HL-60/S4 treated with phorbol 12-myristate 13-acetate at 8.2 ng/mL for 4 days and 3 days (cell line): Measurements from ENCODE around the gene OR2A5.
"Not testable (repeated sequence)": the region's sequence is repeated elsewhere in the genome, so short reads cannot be mapped to it uniquely, and the experiment has no call there.

Experiments
- in situ Hi-C: fragments of 300-500 bp; cut with MboI; formaldehyde crosslinking; loops from 2 replicates; pipeline ENCODE4 v1.15.0; 2022; ENCODE audit warnings: low sequenced_read_pairs

Gene OR2A5

DNA sequence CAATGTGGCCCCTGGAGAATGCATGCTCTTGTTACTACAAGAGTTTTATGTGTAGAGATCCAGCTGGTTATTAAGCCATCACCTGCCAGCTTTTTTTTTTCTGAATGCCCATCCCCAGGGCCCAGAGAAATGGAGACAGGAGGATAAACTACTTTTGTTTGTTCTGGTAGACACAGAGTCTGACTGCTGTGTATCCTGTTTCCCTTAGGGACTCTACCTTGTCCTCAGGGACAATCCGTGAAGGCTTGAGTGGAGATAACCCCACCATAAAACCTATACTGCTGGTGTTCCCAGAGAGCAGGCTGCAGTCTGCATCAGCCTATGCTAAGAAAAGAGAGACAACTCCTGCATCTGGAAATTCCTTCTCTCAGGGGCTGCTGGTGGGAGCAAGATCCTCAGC lies at the start of gene OR2A5:
Gene OR2A5 (plus strand): TSS at position 301 of the 400 bp plus-strand sequence. CDS start 1,454 bp downstream, outside the sequence.
- in situ Hi-C loops: no loop called here

DNA sequence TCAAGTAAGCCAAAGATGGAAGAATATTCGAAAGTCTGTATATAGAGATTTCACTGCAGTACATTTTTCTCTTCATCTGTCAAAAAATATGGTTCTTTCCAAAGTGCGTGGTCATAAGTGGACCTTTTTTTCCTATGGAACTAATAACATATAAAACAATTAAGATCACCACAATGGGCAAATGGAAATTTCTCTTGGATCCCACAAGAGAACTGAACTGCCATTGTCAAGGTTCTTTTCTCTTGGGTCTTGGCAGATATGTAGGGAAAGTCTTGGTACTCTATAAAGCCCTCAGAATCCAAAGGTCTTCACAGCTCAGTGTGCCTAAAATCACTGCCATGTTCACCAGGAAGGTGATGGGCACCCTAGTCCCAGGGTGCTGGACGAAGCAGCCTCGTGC lies 48.7 kb upstream of the OR2A5 start, which contains the start of gene OR6B1:
Gene OR6B1 (plus strand): TSS at position 301 of the 400 bp plus-strand sequence. CDS start 3,677 bp downstream, outside the sequence.
- in situ Hi-C loops: no loop called here

DNA sequence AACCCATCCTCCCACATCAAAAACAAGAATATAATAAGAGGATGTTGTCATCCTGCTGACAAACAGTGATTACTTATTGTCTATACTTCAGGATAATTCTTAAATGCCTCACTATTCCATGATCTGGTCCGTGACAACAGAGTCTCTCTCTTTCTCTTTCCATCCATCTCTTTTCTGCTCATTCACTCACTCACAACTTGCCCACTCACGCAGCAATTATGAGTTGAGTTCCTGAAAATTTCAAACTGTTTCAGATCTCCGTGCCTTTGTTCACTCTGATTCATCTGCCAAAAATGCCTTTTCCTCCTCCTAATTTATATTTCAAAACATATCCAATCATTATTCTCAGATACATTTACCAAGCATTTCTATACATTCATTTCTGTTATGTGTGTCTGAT lies 47.2 kb upstream of the OR2A5 start:
- in situ Hi-C loops: no loop called here

DNA sequence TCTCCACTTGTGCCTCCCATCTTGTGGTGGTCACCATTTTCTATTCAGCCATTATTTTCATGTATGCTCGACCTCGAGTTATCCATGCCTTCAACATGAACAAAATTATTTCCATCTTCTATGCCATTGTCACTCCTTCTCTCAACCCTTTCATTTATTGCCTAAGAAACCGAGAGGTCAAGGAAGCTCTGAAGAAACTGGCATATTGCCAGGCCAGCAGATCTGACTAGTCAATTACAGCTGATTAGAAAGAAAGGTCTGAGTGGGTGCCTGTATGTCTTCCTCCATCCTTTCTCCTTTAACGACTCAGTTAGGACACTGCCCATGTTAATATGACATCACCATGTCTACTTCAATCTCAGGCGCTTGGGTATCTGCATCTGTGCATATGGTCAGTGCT lies 44.0 kb upstream of the OR2A5 start:
- in situ Hi-C loops: no loop called here

- in situ Hi-C loops: no loop called here
Measured at GRCh38 chr7:144006029-144006691, 42.6 kb upstream of the OR2A5 start.

DNA sequence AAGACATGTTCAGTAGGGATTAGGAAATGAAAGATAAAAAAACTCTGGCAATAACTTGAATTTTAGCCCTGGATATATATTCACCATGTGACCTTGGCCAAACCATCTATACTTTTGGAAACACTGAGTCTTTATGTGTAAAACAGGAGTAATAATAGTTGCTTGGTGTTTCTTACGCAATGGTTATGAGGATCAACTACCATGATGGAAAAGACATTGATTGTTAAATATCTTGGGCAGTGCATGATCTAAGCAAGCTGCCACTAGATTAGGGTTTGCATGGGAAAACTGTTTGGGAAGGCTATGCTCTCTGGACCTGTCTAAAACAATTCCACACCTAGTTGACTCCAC lies 42.1 kb upstream of the OR2A5 start:
- in situ Hi-C loops: no loop called here

GRCh38 chr7:144009361-144009760 lies 39.4 kb upstream of the OR2A5 start:
- in situ Hi-C loops: no loop called here

DNA sequence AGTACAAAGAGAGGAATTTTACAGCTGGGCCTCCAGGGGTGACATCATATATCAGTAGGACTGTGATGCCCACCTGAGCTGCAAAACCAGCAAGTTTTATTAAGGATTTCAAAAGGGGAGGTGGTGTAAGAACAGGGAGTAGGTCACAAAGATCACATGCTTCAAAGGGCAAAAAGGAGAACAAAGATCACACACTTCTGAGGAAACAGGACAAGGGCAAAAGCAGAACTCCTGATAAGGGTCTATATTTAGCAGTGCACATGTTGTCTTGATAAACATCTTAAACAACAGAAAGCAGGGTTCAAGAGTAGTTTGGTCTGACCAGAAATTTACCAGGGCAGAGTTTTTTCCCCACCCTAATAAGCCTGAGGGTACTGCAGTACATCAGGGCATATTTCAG lies 38.7 kb upstream of the OR2A5 start:
- in situ Hi-C loops: not testable (repeated sequence)

GRCh38 chr7:144010821-144011220 lies 37.9 kb upstream of the OR2A5 start:
- in situ Hi-C loops: not testable (repeated sequence)

DNA sequence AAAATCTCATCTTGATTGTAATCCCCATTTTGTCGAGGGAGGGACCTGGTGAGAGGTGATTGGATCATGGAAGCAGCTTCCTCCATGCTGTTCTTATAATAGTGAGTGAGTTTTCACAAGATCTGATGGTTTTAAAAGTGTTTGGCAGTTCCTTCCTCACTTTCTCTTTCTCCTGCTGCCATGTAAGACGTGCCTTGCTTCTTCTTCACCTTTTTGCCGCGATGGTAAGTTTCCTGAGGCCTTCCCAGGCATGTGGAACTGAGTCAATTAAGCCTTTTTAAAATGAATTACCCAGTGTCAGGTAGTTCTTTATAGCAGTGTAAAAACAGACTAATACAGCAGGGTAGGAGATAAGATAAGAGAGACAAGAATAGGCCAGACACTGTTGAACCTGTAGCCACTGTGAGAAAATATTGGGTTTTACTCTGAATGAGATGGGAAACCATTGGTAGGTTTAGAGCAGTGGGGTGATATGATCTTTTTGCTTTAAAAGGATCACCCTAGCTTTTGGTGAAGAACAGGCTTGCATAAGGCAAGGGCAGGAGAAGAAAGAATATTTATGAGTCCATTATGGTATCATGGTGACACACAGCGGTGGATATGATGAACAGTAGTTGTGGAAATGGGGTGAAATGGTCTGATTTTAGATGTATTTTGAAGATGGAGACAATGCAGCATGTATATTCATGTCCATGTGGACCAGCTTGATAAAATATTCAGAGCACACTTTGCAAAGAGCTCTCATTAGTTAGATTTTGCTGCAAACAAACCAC lies 37.1 kb upstream of the OR2A5 start:
- in situ Hi-C loops: no loop called here

DNA sequence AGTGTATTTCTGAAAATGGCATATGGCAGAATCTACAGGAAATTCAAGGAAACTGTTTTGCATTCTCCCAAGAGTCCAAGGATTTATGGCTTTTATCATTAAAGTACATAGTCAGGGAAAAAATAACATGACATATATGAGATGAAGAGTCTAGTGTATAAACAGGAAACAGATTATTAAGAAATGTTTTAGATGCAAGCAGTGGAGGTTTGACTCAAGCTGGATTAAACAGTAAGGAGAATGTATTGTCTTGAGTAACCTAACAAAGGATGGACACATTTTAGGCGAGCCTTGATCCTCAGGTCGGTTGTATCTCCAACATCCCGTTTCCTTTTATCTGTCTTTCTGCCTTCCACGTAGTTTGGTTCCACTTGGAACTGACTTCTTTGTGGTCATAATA lies 30.7 kb upstream of the OR2A5 start:
- in situ Hi-C loops: no loop called here

DNA sequence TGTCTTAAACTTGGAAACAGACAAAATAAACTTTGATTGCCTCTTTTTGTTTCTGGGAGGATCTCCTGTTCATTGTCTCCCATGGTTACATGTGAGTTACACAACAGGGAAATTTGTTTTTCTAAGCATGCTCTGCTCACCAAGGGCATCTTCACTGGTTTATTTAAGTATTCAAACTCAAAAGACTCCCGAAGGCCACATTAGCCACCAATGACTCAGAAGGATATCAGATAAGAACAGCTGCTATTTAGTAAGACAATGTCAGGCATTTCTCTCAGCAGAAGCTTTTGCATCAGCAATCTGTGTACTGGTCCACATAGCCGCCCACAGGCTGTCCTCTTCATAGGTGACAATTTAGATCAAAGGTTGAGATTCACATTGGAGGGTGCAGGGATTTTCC lies 29.3 kb upstream of the OR2A5 start:
- in situ Hi-C loops: no loop called here

- in situ Hi-C loops: no loop called here
Measured at GRCh38 chr7:144020340-144020739, 28.4 kb upstream of the OR2A5 start.

GRCh38 chr7:144022169-144022568 lies 26.6 kb upstream of the OR2A5 start:
- in situ Hi-C loops: no loop called here

GRCh38 chr7:144023171-144023827 lies 25.4 kb upstream of the OR2A5 start:
- in situ Hi-C loops: no loop called here

GRCh38 chr7:144024213-144024612 lies 24.5 kb upstream of the OR2A5 start:
- in situ Hi-C loops: no loop called here

DNA sequence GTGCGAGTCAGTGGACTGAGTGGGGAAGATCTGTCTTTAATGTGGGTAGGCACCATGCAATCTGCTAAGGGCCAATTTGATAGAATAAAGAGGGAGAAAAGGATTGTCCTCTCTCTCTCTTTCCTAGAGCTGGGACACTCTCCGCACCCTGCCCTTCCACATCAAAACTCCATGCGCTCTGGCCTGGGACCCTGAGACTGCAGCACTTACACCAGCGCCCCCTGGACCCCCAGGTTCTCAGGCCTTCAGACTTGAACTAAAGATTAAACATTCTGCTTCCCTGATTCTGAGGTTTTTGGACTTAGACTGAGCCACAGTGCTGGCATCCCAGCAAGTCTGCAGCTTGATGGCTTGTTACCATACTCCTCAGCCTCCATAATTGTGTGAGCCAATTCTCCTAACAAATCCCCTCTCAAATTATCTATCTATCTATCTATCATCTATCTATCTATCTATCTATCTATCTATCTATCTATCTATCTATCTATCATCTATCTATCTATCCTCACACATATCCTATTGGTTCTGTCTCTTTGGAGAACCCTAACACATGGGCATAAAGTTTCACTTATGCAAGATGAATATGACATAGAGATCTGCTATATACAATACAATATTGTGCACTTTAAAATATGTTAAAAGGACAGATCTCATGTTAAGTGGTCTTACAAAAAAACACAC lies 22.4 kb upstream of the OR2A5 start:
- in situ Hi-C loops: no loop called here

- in situ Hi-C loops: no loop called here
Measured at GRCh38 chr7:144027070-144027469, 21.7 kb upstream of the OR2A5 start.

GRCh38 chr7:144027974-144028373 lies 20.8 kb upstream of the OR2A5 start:
- in situ Hi-C loops: no loop called here

- in situ Hi-C loops: no loop called here
Measured at GRCh38 chr7:144028547-144028946, 20.2 kb upstream of the OR2A5 start.

- in situ Hi-C loops: no loop called here
Measured at GRCh38 chr7:144032516-144032915, 16.2 kb upstream of the OR2A5 start.
